NB4 (cell line): ENCODE results near the gene PTP4A1.

Experiments used
- CTCF ChIP-seq: IDR thresholded peaks from one replicate; pipeline ENCODE4 v1.5.1; 2012; ENCODE audit warnings: low read depth, low read length
- MAX ChIP-seq: IDR thresholded peaks from 2 replicates; pipeline ENCODE4 v1.6.1; 2011; ENCODE audit warnings: low read depth, low read length
- POLR2A ChIP-seq: IDR thresholded peaks from 2 replicates; pipeline ENCODE4 v1.6.1; 2011; ENCODE audit warnings: mild to moderate bottlenecking; ENCODE audit not compliant: insufficient read length; ENCODE audit errors: extremely low read depth

GRCh38 chr6:63525186-63525878, 46.9 kb upstream of the PTP4A1 start:
- no peak for TF ChIP-seq CTCF
- TF ChIP-seq POLR2A: no peak
- TF ChIP-seq MAX: no peak
